ENCODE data around the gene CHST14. TPM values are rescaled to one million over a fixed set of nuclear protein-coding genes. Genes with fewer than 3 reads are reported as not detected.

CHST14 gene
- polyA plus RNA-seq, 1 donor from 2014 or later, result 0.71 TPM

DNA sequence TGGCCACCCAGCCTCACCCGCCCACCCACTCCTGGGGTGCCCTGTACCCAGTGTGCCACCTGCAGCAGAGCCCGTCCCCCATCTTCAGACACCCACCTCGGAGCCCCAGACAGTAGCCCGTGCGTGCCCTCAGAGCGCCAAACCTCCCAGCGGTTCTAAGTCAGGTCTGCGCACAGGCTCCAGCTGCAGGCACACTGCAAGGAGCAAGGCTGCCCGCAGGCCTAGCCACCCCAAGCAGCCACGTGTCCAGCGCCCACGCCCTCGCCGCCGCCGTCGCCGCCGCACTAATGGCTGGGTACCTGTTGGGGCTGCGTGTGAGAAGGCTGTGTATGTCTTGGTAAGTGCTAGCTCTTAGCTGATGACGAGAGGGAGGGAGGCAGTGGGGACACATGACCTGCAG is 8.8 kb upstream of the CHST14 start:
- H2AFZ ChIP-seq (ENCODE audit: low read depth, low read length), result no peak overlapping the region
- H3K79me2 ChIP-seq (replicated peaks; ENCODE audit: insufficient read depth, low read length), result no peaks in the 10 kb centered on the region
- no peaks in the 10 kb centered on the region for H3K9me2 ChIP-seq (ENCODE audit: insufficient read depth, low read length)
- H3K4me3 ChIP-seq (ENCODE audit: low read length), result no peak overlapping the region
- no peak overlapping the region for H3K9ac ChIP-seq (ENCODE audit: low read length)
- no peaks in the 10 kb centered on the region for H3F3A ChIP-seq (ENCODE audit: insufficient read depth, low read length, poor library complexity, severe bottlenecking)
- H3K36me3 ChIP-seq (ENCODE audit: insufficient read depth, low read length), result no peaks in the 10 kb centered on the region
- TF ChIP-seq TAF1 (IDR thresholded peaks at IDR 0.05; ENCODE audit: low read depth) (no peak), EZH2 (IDR thresholded peaks at IDR 0.05; ENCODE audit: borderline replicate concordance, insufficient read depth, low read length, poor library complexity, severe bottlenecking) (no peak), SMC3 (conservative IDR thresholded peaks at IDR 0.05; ENCODE audit: poor library complexity) (no peak), POLR2AphosphoS5 (IDR thresholded peaks at IDR 0.05) (no peak), MXI1 (conservative IDR thresholded peaks at IDR 0.05; ENCODE audit: poor library complexity, severe bottlenecking) (no peak)
- H3K27me3 ChIP-seq (ENCODE audit: insufficient read depth, low read depth, low read length), result no peaks in the 10 kb centered on the region
- H4K20me1 ChIP-seq (ENCODE audit: insufficient read depth), result no peaks in the 10 kb centered on the region
- no peak overlapping the region for H3K4me2 ChIP-seq (ENCODE audit: low read length)
- no peak overlapping the region for H3K27ac ChIP-seq (ENCODE audit: low read length)
- no peaks in the 10 kb centered on the region for H3K9me3 ChIP-seq (ENCODE audit: low read length)

DNA sequence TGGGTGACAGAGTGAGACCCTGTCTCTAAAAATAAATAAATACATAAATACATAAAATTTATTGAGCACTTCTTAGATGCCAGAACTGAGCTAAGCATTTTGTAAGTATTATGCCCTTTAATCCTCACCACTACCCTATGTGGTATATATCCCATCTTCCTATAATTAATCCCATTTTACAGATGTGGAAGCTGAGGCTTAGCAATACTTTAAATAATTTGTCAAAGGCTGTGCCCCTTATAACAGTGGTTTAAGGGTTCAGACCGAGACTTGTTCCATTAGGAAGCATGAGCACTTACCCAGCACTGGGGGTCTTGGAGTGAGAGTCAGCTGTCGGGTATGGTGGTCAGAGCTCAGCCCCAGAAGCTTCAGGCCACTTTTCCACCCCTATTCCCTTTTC is 7.5 kb upstream of the CHST14 start:
- H3K36me3 ChIP-seq (ENCODE audit: insufficient read depth, low read length), result no peaks in the 10 kb centered on the region

More for the DNA sequence above, 7.5 kb upstream of the CHST14 start:
- H3F3A ChIP-seq (ENCODE audit: insufficient read depth, low read length, poor library complexity, severe bottlenecking), result no peaks in the 10 kb centered on the region
- H4K20me1 ChIP-seq (ENCODE audit: insufficient read depth), result no peaks in the 10 kb centered on the region
- no peak overlapping the region for H3K4me3 ChIP-seq (ENCODE audit: low read length)
- H2AFZ ChIP-seq (ENCODE audit: low read depth, low read length), result no peak overlapping the region
- no peaks in the 10 kb centered on the region for H3K79me2 ChIP-seq (replicated peaks; ENCODE audit: insufficient read depth, low read length)
- H3K9me3 ChIP-seq (ENCODE audit: low read length), result no peaks in the 10 kb centered on the region
- TF ChIP-seq TAF1 (IDR thresholded peaks at IDR 0.05; ENCODE audit: low read depth), result no peak
- TF ChIP-seq, protein P1, sequence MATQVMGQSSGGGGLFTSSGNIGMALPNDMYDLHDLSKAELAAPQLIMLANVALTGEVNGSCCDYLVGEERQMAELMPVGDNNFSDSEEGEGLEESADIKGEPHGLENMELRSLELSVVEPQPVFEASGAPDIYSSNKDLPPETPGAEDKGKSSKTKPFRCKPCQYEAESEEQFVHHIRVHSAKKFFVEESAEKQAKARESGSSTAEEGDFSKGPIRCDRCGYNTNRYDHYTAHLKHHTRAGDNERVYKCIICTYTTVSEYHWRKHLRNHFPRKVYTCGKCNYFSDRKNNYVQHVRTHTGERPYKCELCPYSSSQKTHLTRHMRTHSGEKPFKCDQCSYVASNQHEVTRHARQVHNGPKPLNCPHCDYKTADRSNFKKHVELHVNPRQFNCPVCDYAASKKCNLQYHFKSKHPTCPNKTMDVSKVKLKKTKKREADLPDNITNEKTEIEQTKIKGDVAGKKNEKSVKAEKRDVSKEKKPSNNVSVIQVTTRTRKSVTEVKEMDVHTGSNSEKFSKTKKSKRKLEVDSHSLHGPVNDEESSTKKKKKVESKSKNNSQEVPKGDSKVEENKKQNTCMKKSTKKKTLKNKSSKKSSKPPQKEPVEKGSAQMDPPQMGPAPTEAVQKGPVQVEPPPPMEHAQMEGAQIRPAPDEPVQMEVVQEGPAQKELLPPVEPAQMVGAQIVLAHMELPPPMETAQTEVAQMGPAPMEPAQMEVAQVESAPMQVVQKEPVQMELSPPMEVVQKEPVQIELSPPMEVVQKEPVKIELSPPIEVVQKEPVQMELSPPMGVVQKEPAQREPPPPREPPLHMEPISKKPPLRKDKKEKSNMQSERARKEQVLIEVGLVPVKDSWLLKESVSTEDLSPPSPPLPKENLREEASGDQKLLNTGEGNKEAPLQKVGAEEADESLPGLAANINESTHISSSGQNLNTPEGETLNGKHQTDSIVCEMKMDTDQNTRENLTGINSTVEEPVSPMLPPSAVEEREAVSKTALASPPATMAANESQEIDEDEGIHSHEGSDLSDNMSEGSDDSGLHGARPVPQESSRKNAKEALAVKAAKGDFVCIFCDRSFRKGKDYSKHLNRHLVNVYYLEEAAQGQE (IDR thresholded peaks at IDR 0.05; ENCODE audit: borderline replicate concordance), result no peak
- TF ChIP-seq EZH2 (IDR thresholded peaks at IDR 0.05; ENCODE audit: borderline replicate concordance, insufficient read depth, low read length, poor library complexity, severe bottlenecking), result no peak
- TF ChIP-seq, protein P2, sequence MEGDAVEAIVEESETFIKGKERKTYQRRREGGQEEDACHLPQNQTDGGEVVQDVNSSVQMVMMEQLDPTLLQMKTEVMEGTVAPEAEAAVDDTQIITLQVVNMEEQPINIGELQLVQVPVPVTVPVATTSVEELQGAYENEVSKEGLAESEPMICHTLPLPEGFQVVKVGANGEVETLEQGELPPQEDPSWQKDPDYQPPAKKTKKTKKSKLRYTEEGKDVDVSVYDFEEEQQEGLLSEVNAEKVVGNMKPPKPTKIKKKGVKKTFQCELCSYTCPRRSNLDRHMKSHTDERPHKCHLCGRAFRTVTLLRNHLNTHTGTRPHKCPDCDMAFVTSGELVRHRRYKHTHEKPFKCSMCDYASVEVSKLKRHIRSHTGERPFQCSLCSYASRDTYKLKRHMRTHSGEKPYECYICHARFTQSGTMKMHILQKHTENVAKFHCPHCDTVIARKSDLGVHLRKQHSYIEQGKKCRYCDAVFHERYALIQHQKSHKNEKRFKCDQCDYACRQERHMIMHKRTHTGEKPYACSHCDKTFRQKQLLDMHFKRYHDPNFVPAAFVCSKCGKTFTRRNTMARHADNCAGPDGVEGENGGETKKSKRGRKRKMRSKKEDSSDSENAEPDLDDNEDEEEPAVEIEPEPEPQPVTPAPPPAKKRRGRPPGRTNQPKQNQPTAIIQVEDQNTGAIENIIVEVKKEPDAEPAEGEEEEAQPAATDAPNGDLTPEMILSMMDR (IDR thresholded peaks at IDR 0.05; ENCODE audit: poor library complexity, severe bottlenecking), result no peak
- no peak for TF ChIP-seq RAD21 (conservative IDR thresholded peaks at IDR 0.05)
- no peak for TF ChIP-seq POLR2AphosphoS5 (IDR thresholded peaks at IDR 0.05)
- TF ChIP-seq MXI1 (conservative IDR thresholded peaks at IDR 0.05; ENCODE audit: poor library complexity, severe bottlenecking), result no peak
- TF ChIP-seq SMC3 (conservative IDR thresholded peaks at IDR 0.05; ENCODE audit: poor library complexity), result no peak
- TF ChIP-seq EP300 (conservative IDR thresholded peaks at IDR 0.05; ENCODE audit: poor library complexity, severe bottlenecking), result no peak
- H3K4me2 ChIP-seq (ENCODE audit: low read length), result no peak overlapping the region
- no peak overlapping the region for H3K9ac ChIP-seq (ENCODE audit: low read length)
- no peaks in the 10 kb centered on the region for H3K27me3 ChIP-seq (ENCODE audit: insufficient read depth, low read depth, low read length)
- no peaks in the 10 kb centered on the region for H3K9me2 ChIP-seq (ENCODE audit: insufficient read depth, low read length)
- no peak overlapping the region for H3K27ac ChIP-seq (ENCODE audit: low read length)

All from neural cell (in vitro differentiated cells).